Prostate gland (tissue), 2 donors: ENCODE measurements around the gene CST8. TPM values are rescaled to one million over a fixed set of nuclear protein-coding genes. Genes with fewer than 3 reads are reported as not detected.

Source experiments
- DNase-seq: peaks from one replicate; pipeline ENCODE4 v3.0.0-alpha.2; 2019; ENCODE audit warnings: low spot score
- H3K27ac ChIP-seq, 2 donors: fragments of 200-600 bp; sonication (generic); 2 replicates each; pipeline ENCODE4 v1.5.1; 2017 to 2019
- H3K27me3 ChIP-seq: fragments of 200-600 bp; sonication (generic); replicated peaks from 2 replicates; pipeline ENCODE4 v1.5.1; 2019; ENCODE audit not compliant: insufficient read depth
- H3K36me3 ChIP-seq, 2 donors: fragments of 200-600 bp; sonication (generic); 1 replicate in 1 of 2; 2 replicates in 1 of 2; pipeline versions ENCODE4 v1.5.1 to v1.8.1; 2017 to 2019
- H3K4me1 ChIP-seq: fragments of 200-600 bp; sonication (generic); replicated peaks from 2 replicates; pipeline ENCODE4 v1.5.1; 2019
- H3K4me3 ChIP-seq, 2 donors: fragments of 200-600 bp; sonication (generic); 2 replicates each; pipeline ENCODE4 v1.5.1; 2017 to 2019
- H3K9me3 ChIP-seq: fragments of 200-600 bp; sonication (generic); 2 replicates; pipeline ENCODE4 v1.5.1; 2017
- CTCF ChIP-seq, 4 experiments: fragments of 200-600 bp in 2 of 4; fragments of 450-650 bp in 2 of 4; sonication (generic) in 2 of 4; IDR thresholded peaks; 1 replicate in 3 of 4; 2 replicates in 1 of 4; pipeline ENCODE4 v1.5.1; 2016 to 2019; ENCODE audit warnings: antibody characterized with exemption in 4 of 4, mild to moderate bottlenecking in 2 of 4, moderate library complexity in 2 of 4
- POLR2A ChIP-seq: fragments of 450-650 bp; IDR thresholded peaks from one replicate; pipeline ENCODE4 v1.6.1; 2016; ENCODE audit warnings: antibody characterized with exemption, mild to moderate bottlenecking
- POLR2AphosphoS5 ChIP-seq: sonication (generic); formaldehyde crosslinking; IDR thresholded peaks from one replicate; pipeline ENCODE4 v1.6.1; 2017; ENCODE audit warnings: antibody characterized with exemption
- WGBS: methylation state at CpG from one replicate; pipeline ENCODE4 v1.1.5; 2018; 5-methylcytosine and 5-hydroxymethylcytosine counted together
- intact Hi-C: fragments of 100-400 bp; cut with DNase I; formaldehyde crosslinking; loops from one replicate; pipeline ENCODE4 v1.14.2; 2022
- total RNA-seq, 2 donors: library from RNA; depleted of rRNA; stranded (reverse); fragments of >200 nt; gene quantifications; one replicate each; pipeline ENCODE4 v1.1.0, GENCODE V29; 2016

CST8 gene
- total RNA-seq, 2 donors from 2014 or later = 0.74 TPM; not detected in 1

GRCh38 chr20:23515250-23515939 is 24.5 kb downstream of the CST8 start:
- no peak overlapping the region for H3K4me3 ChIP-seq
- no peaks in the 10 kb centered on the region for H3K9me3 ChIP-seq
- TF ChIP-seq CTCF (IDR thresholded peaks at IDR 0.05) = no peak
- TF ChIP-seq POLR2AphosphoS5 = no peak
- TF ChIP-seq POLR2A = no peak
- H3K4me1 ChIP-seq = no peaks in the 10 kb centered on the region
- intact Hi-C loops = no loop called here
- H3K27me3 ChIP-seq = no peaks in the 10 kb centered on the region
- WGBS = 81% methylated on average over 5 of the region's 5 CpGs
- DNase-seq = no peak
- no peaks in the 10 kb centered on the region for H3K36me3 ChIP-seq
- no peak overlapping the region for H3K27ac ChIP-seq

GRCh38 chr20:23517719-23518118 is 26.8 kb downstream of the CST8 start:
- Histone ChIP-seq H3K4me1 (no peaks in the 10 kb centered on the region), H3K27ac (no peak overlapping the region), H3K4me3 (no peak overlapping the region), H3K36me3 (no peaks in the 10 kb centered on the region), H3K9me3 (no peaks in the 10 kb centered on the region), H3K27me3 (no peaks in the 10 kb centered on the region)
- DNase-seq = no peak
- intact Hi-C loops = no loop called here
- TF ChIP-seq POLR2AphosphoS5 (no peak), CTCF (IDR thresholded peaks at IDR 0.05) (no peak), POLR2A (no peak)
- WGBS = 85% methylated on average over 4 of the region's 4 CpGs

GRCh38 chr20:23519556-23519955 is 28.6 kb downstream of the CST8 start:
- Histone ChIP-seq H3K27me3 (no peaks in the 10 kb centered on the region), H3K9me3 (no peaks in the 10 kb centered on the region), H3K27ac (no peak overlapping the region), H3K4me1 (no peaks in the 10 kb centered on the region), H3K4me3 (no peak overlapping the region), H3K36me3 (no peaks in the 10 kb centered on the region)
- no peak for TF ChIP-seq CTCF (IDR thresholded peaks at IDR 0.05)
- TF ChIP-seq POLR2A = no peak
- TF ChIP-seq POLR2AphosphoS5 = no peak
- 82% methylated on average over 6 of the region's 6 CpGs for WGBS
- intact Hi-C loops = no loop called here
- DNase-seq = no peak

- no peak for TF ChIP-seq CTCF (IDR thresholded peaks at IDR 0.05)
- no peak for TF ChIP-seq POLR2AphosphoS5
- no peak for TF ChIP-seq POLR2A
- no peaks in the 10 kb centered on the region for H3K4me1 ChIP-seq
- H3K36me3 ChIP-seq = no peaks in the 10 kb centered on the region
- WGBS = 66% methylated on average over 2 of the region's 2 CpGs
- H3K9me3 ChIP-seq = no peaks in the 10 kb centered on the region
- H3K4me3 ChIP-seq = no peak overlapping the region
- H3K27me3 ChIP-seq = no peaks in the 10 kb centered on the region
- no peak overlapping the region for H3K27ac ChIP-seq
- DNase-seq = no peak
- intact Hi-C loops = no loop called here
Measured at GRCh38 chr20:23520185-23520584, 29.3 kb downstream of the CST8 start.

- WGBS = 80% methylated on average over 10 of the region's 10 CpGs
- H3K4me1 ChIP-seq = no peaks in the 10 kb centered on the region
- intact Hi-C loops = no loop called here
- H3K4me3 ChIP-seq = no peak overlapping the region
- H3K9me3 ChIP-seq = no peaks in the 10 kb centered on the region
- no peak overlapping the region for H3K27ac ChIP-seq
- DNase-seq = no peak
- H3K27me3 ChIP-seq = no peaks in the 10 kb centered on the region
- TF ChIP-seq POLR2A = no peak
- H3K36me3 ChIP-seq = no peaks in the 10 kb centered on the region
Measured at GRCh38 chr20:23524146-23524545, 33.2 kb downstream of the CST8 start.
